Brain microvascular endothelial cell (primary cell): Measurements from ENCODE around the gene ADIPOR2.

Source experiments
- DNase-seq: peaks from one replicate; pipeline ENCODE4 v3.0.0-alpha.2; 2020
- H3K27ac ChIP-seq: fragments of 250-450 bp; sonication (Bioruptor Pico); 2 replicates; pipeline ENCODE4 v1.5.1; 2020; ENCODE audit warnings: mild to moderate bottlenecking, moderate library complexity
- H3K27me3 ChIP-seq: fragments of 250-450 bp; sonication (Bioruptor Pico); replicated peaks from 2 replicates; pipeline ENCODE4 v1.5.1; 2020; ENCODE audit warnings: mild to moderate bottlenecking
- H3K36me3 ChIP-seq: fragments of 250-450 bp; sonication (Bioruptor Pico); replicated peaks from 2 replicates; pipeline ENCODE4 v1.5.1; 2020; ENCODE audit warnings: mild to moderate bottlenecking
- H3K4me3 ChIP-seq: 2 replicates; pipeline ENCODE4 v1.5.1; 2011; ENCODE audit warnings: low read depth, mild to moderate bottlenecking, control low read depth, low read length, moderate library complexity
- in situ Hi-C: cut with HindIII; loops from 2 replicates; pipeline ENCODE4 v1.10.0; 2017; ENCODE audit warnings: low sequenced_read_pairs, low pct_ligation_motif_present
- TF ChIP-seq, protein P1 (sequence below): IDR thresholded peaks from 2 replicates; pipeline ENCODE4 v1.5.1; 2011; ENCODE audit warnings: low read depth, mild to moderate bottlenecking, moderate library complexity, low read length, control low read depth, inconsistent platforms; ENCODE audit errors: missing control alignments

ADIPOR2 gene

DNA sequence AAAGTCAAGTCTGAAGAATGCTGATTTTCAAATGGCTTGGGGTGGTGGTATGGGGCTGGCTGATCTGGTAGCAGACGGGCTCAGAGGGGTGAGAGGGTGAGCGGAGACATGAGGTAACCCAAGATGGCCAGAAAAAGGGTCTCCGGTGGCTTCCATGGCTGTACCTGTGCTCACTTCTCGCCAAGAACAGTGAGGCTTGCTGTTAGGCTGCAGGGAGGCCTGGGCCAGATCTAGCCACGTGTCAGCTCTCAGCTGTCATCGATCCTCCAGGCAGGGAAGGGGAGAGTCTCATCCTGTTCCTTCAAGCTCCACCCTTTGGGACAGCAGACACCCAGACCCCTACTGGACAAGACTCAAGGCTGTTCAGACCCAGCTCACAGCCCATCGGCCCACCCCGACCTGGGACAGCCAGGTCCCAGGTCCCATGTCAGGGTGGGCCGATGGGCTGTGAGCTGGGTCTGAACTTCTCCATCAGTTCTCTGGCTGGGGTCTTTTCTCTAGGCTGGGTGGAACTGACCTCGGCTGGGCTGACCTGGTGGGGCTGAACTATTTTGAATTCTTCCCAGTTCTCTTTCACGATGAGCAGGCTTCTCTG, 138.5 kb downstream of the ADIPOR2 start:
- H3K36me3 ChIP-seq, result no peaks in the 10 kb centered on the region
- no peak for DNase-seq
- no peak overlapping the region for H3K4me3 ChIP-seq
- in situ Hi-C loops, result no loop called here
- TF ChIP-seq, protein P1, sequence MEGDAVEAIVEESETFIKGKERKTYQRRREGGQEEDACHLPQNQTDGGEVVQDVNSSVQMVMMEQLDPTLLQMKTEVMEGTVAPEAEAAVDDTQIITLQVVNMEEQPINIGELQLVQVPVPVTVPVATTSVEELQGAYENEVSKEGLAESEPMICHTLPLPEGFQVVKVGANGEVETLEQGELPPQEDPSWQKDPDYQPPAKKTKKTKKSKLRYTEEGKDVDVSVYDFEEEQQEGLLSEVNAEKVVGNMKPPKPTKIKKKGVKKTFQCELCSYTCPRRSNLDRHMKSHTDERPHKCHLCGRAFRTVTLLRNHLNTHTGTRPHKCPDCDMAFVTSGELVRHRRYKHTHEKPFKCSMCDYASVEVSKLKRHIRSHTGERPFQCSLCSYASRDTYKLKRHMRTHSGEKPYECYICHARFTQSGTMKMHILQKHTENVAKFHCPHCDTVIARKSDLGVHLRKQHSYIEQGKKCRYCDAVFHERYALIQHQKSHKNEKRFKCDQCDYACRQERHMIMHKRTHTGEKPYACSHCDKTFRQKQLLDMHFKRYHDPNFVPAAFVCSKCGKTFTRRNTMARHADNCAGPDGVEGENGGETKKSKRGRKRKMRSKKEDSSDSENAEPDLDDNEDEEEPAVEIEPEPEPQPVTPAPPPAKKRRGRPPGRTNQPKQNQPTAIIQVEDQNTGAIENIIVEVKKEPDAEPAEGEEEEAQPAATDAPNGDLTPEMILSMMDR, result no peak
- peaks cover 6% of the 10 kb centered on the region for H3K27me3 ChIP-seq
- H3K27ac ChIP-seq, result no peak overlapping the region

DNA sequence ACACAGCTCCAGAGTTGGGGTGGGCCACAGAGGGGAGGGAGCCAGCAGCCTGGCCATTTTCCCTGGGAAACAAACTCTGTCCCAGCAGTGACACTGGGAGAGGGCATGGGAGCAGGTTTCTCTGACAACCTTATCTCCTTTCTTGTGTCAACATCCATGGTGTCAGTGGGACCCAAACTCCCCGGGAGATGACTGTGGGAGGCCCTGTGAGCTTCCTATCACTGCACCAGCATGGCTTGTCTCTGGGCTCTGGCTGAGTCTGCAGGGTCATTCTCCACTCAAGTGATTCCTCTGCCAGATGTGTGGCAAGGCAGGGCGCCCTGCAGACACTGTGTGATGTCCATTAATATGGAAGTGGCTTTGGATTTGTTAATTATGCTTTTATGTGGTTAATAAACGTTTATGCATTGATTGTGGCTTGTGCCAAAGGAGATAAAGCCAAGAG, 139.6 kb downstream of the ADIPOR2 start:
- TF ChIP-seq, protein P1, result no peak
- Histone ChIP-seq H3K27ac (no peak overlapping the region), H3K4me3 (no peak overlapping the region), H3K36me3 (no peaks in the 10 kb centered on the region), H3K27me3 (peaks cover 6% of the 10 kb centered on the region)
- in situ Hi-C loops, result no loop called here
- DNase-seq, result no peak

DNA sequence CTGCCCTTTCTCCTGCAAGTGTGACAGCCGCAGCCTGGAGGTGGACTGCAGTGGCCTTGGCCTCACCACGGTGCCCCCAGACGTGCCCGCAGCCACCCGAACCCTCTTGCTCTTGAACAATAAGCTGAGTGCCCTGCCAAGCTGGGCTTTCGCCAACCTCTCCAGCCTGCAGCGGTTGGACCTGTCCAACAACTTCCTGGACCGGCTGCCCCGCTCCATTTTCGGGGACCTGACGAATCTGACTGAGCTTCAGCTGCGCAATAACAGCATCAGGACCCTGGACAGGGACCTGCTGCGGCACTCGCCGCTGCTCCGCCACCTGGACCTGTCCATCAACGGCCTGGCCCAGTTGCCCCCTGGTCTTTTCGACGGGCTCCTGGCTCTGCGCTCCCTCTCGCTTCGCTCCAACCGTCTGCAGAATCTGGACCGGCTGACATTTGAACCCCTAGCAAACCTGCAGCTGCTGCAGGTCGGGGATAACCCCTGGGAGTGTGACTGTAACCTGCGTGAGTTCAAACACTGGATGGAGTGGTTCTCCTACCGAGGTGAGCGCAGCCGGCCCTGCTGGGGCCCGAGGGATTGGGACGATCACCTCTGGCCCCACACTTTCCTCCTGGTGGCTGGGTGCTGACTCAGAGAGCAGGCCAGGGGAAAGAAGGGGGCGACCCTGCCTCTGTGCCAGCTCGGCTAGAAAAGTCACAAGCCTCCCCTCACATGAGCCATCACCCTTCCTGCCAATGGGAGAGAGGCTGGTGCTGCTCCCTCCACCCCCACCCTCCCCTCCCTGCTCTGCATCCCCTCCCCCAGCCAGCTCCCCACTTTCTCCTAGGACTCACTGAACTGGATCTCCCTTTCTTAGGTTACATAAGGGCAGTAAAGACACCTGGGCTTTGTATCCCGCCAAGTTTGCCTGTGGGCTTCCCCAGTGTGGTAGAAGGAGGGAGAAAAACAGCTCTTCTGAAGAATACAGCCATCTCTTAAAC, 140.4 kb downstream of the ADIPOR2 start:
- no peaks in the 10 kb centered on the region for H3K36me3 ChIP-seq
- H3K27me3 ChIP-seq, result peaks cover 6% of the 10 kb centered on the region
- H3K4me3 ChIP-seq, result no peak overlapping the region
- in situ Hi-C loops, result no loop called here
- TF ChIP-seq, protein P1, result no peak
- no peak overlapping the region for H3K27ac ChIP-seq
- DNase-seq, result peak; percentile 35

DNA sequence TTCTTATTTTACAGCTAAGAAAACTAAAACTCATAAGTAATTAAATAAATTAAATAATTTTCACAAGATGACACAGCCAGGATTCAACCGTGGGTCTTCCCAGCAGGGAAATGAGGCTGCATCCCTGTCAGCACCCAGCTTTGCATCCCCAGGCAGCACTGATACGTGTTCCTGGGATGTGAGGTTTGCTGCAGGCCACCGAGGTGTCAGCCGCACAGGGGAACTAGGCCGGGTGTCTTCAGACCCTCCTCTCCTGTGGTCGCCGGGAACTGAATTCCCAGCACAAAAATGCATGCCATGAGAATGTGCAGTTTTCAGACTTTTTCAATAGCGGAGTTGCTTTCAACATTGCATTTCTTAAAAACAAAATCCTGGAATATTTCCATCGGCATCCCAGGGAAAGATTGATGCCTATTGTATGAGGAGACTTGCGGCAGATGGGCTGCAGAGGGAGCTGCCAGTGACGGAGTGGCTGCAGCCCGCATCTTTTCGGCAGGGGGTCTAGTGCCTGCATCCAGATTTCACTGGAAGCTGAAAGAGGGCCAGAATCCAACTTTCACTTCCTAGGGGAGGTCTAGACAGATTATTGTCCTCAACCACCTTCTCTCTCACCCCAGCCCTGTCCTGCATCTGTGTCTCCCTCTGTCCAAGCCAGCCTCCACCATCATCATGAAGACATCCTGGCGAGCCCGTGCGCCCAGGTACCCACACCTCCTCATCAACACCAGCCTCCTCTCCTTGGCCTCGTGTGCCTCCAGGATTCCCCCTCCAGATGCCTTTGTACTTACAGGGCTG, 142.1 kb downstream of the ADIPOR2 start:
- peaks cover 6% of the 10 kb centered on the region for H3K27me3 ChIP-seq
- TF ChIP-seq, protein P1, result no peak
- no peak overlapping the region for H3K27ac ChIP-seq
- no peak for DNase-seq
- in situ Hi-C loops, result no loop called here
- H3K4me3 ChIP-seq, result no peak overlapping the region
- no peaks in the 10 kb centered on the region for H3K36me3 ChIP-seq

DNA sequence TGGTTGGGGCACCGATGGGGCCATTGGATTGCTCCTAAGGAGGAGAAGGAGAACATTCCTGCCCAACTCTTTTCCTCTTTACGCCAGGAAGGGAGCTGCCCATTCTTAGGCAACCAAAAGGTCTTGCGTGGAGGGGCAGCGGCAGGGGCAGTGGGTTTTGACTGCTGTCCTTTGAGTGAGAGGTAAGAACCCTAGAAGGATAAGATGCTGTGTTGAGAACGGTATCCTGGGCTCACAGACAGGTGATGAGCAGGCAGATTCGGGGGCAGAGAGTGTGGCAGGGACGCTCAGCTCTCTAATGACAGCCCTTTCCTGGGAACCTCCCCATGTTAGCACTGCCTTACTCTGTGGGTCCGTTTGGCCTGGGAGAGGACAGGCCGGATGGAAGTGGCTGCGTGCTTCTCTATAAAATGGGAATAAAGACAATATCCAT, 142.7 kb downstream of the ADIPOR2 start:
- no peak for DNase-seq
- in situ Hi-C loops, result no loop called here
- peaks cover 6% of the 10 kb centered on the region for H3K27me3 ChIP-seq
- H3K36me3 ChIP-seq, result no peaks in the 10 kb centered on the region
- H3K4me3 ChIP-seq, result no peak overlapping the region
- TF ChIP-seq, protein P1, result no peak
- no peak overlapping the region for H3K27ac ChIP-seq
